GM12878 (cell line): Measurements from ENCODE around the gene SOX5. TPM values are rescaled to one million over a fixed set of nuclear protein-coding genes. Genes with fewer than 3 reads are reported as not detected.

Experiments
- ATAC-seq: fragments of 200-7000 bp; cut with Tn5 transposase; 3 replicates; pipeline ENCODE4 v1.9.1; 2020; ENCODE audit warnings: mild to moderate bottlenecking, moderate library complexity
- BruUV-seq: library from RNA; stranded (reverse); fragments of 400-500 nt; replicated peaks from 2 replicates; lab custom pipeline; 2021; lab: Mats Ljungman, UMichigan
- CTCF ChIA-PET: fragments of 300-600 bp; sonication (Branson Sonifier 250); formaldehyde crosslinking; extraction: SDS; loops from one replicate; lab custom pipeline; 2021; ENCODE audit warnings: inconsistent platforms; lab: Yijun Ruan, JAX
- POLR2A ChIA-PET: fragments of 350-600 bp; formaldehyde crosslinking; extraction: SDS; loops from one replicate; lab custom pipeline; 2021; ENCODE audit warnings: inconsistent platforms; lab: Charles Lee
- RAD21 ChIA-PET: fragments of 300-600 bp; sonication (Branson Sonifier 250); formaldehyde crosslinking; loops from one replicate; lab custom pipeline; 2023; ENCODE audit warnings: antibody characterized with exemption; ENCODE audit not compliant: unreplicated experiment; lab: Charles Lee
- SMC1A ChIA-PET: fragments of 300-600 bp; sonication (Branson Sonifier 250); formaldehyde crosslinking; loops from one replicate; lab custom pipeline; 2023; ENCODE audit not compliant: unreplicated experiment, uncharacterized antibody; lab: Charles Lee
- DNase-seq: peaks from one replicate; pipeline ENCODE4 v3.0.0-alpha.2; 2011; ENCODE audit warnings: low read depth, low spot score
- FAIRE-seq: peaks from 3 replicates; lab custom pipeline; 2011; peaks lifted over from hg19 to GRCh38; lab: Jason Lieb, UNC
- H2AFZ ChIP-seq: 2 replicates; pipeline ENCODE4 v1.6.0; 2011; ENCODE audit warnings: low read depth, low read length, control low read depth; ENCODE audit not compliant: control insufficient read depth
- H3K27ac ChIP-seq: 2 replicates; pipeline ENCODE4 v1.5.1; 2011; ENCODE audit warnings: control low read depth; ENCODE audit not compliant: control insufficient read depth, insufficient read depth
- H3K27me3 ChIP-seq, 2 experiments: replicated peaks in 1 of 2; 2 replicates each; pipeline versions ENCODE4 v1.6.0 to v1.6.1; 2011; ENCODE audit warnings: low read length in 1 of 2; ENCODE audit not compliant: control insufficient read depth in 2 of 2, insufficient read depth in 2 of 2
- H3K36me3 ChIP-seq, 2 experiments: 2 replicates each; pipeline ENCODE4 v1.5.1; 2011; ENCODE audit warnings: low read length in 1 of 2; ENCODE audit not compliant: control insufficient read depth in 2 of 2, insufficient read depth in 2 of 2
- H3K4me1 ChIP-seq: 2 replicates; pipeline ENCODE4 v1.6.1; 2011; ENCODE audit warnings: mild to moderate bottlenecking, low read length, moderate library complexity, mixed read lengths; ENCODE audit not compliant: control insufficient read depth, insufficient read depth
- H3K4me2 ChIP-seq: 2 replicates; pipeline ENCODE4 v1.6.0; 2011; ENCODE audit warnings: control low read depth; ENCODE audit not compliant: control insufficient read depth, insufficient read depth
- H3K4me3 ChIP-seq: fragments of 200-600 bp; sonication (generic); 2 replicates; pipeline ENCODE4 v1.5.1; 2016
- H3K79me2 ChIP-seq: 2 replicates; pipeline ENCODE4 v1.6.0; 2011; ENCODE audit warnings: low read length; ENCODE audit not compliant: control insufficient read depth, insufficient read depth
- H3K9ac ChIP-seq: 2 replicates; pipeline ENCODE4 v1.8.0; 2011; ENCODE audit warnings: low read length, control low read depth, mixed read lengths; ENCODE audit not compliant: control insufficient read depth, insufficient read depth
- H3K9me3 ChIP-seq: replicated peaks from 3 replicates; pipeline ENCODE4 v1.5.1; 2011; ENCODE audit warnings: mild to moderate bottlenecking, low read length; ENCODE audit not compliant: control insufficient read depth, insufficient read depth
- H4K20me1 ChIP-seq: 2 replicates; pipeline ENCODE4 v1.6.0; 2011; ENCODE audit not compliant: control insufficient read depth, insufficient read depth
- BACH1 ChIP-seq: fragments of 450-650 bp; IDR thresholded peaks from 2 replicates; pipeline ENCODE4 v1.6.1; 2017; ENCODE audit warnings: mild to moderate bottlenecking, borderline replicate concordance
- BHLHE40 ChIP-seq, 2 experiments: fragments of 450-650 bp in 1 of 2; IDR thresholded peaks; 2 replicates each; pipeline ENCODE4 v1.6.1; 2011 to 2017; ENCODE audit warnings: low read depth in 2 of 2, borderline replicate concordance in 1 of 2, improper control_type of control experiment in 1 of 2, low read length in 1 of 2, mild to moderate bottlenecking in 1 of 2
- CBX3 ChIP-seq: fragments of 200-600 bp; sonication (generic); IDR thresholded peaks from 2 replicates; pipeline ENCODE4 v1.6.1; 2016; ENCODE audit warnings: low read depth, borderline replicate concordance
- CEBPB ChIP-seq, 2 experiments: fragments of 150-350 bp in 1 of 2; IDR thresholded peaks; 2 replicates each; pipeline ENCODE4 v1.6.1; 2012 to 2014; ENCODE audit warnings: low read depth in 2 of 2, low read length in 2 of 2, borderline replicate concordance in 1 of 2, inconsistent platforms in 1 of 2
- FOXK2 ChIP-seq: fragments of 450-650 bp; IDR thresholded peaks from 2 replicates; pipeline ENCODE4 v1.6.1; 2017; ENCODE audit warnings: mild to moderate bottlenecking, moderate library complexity
- JUND ChIP-seq: IDR thresholded peaks from 2 replicates; pipeline ENCODE4 v1.6.1; 2012; ENCODE audit warnings: low read depth, mild to moderate bottlenecking, low read length, improper control_type of control experiment, moderate library complexity
- MTA3 ChIP-seq: IDR thresholded peaks from 2 replicates; pipeline ENCODE4 v1.6.1; 2012; ENCODE audit warnings: low read length, inconsistent platforms, borderline replicate concordance
- NR2F1 ChIP-seq: fragments of 450-650 bp; conservative IDR thresholded peaks from 2 replicates; pipeline ENCODE4 v1.6.1; 2017; ENCODE audit warnings: mild to moderate bottlenecking
- RUNX3 ChIP-seq: IDR thresholded peaks from 2 replicates; pipeline ENCODE4 v1.6.1; 2012; ENCODE audit warnings: low read length, inconsistent platforms
- SMARCA5 ChIP-seq: fragments of 450-650 bp; IDR thresholded peaks from 2 replicates; pipeline ENCODE4 v1.6.1; 2017; ENCODE audit warnings: mild to moderate bottlenecking
- STAT3 ChIP-seq: IDR thresholded peaks from 2 replicates; pipeline ENCODE4 v1.6.1; 2011; ENCODE audit warnings: low read depth, low read length, improper control_type of control experiment
- ZNF622 ChIP-seq: fragments of 450-650 bp; IDR thresholded peaks from 2 replicates; pipeline ENCODE4 v1.6.1; 2017; ENCODE audit warnings: mild to moderate bottlenecking, inconsistent platforms
- ZZZ3 ChIP-seq: IDR thresholded peaks from 2 replicates; pipeline ENCODE4 v1.6.1; 2011; ENCODE audit warnings: low read depth; ENCODE audit not compliant: control insufficient read depth, insufficient read length
- WGBS: methylation state at CpG from one replicate; pipeline ENCODE4 v1.1.6; 2016; ENCODE audit warnings: low lambda C conversion rate; ENCODE audit not compliant: insufficient replicate concordance, insufficient coverage; ENCODE audit errors: missing lambda C conversion rate; 5-methylcytosine and 5-hydroxymethylcytosine counted together
- in situ Hi-C: fragments of 300-500 bp; cut with MboI; formaldehyde crosslinking; loops from 9 replicates; pipeline ENCODE4 v1.14.3; 2018; ENCODE audit warnings: mixed read lengths
- intact Hi-C: fragments of 100-400 bp; cut with micrococcal nuclease; formaldehyde crosslinking; loops from one replicate; pipeline ENCODE4 v1.14.2; 2022; ENCODE audit not compliant: unreplicated experiment
- polyA plus RNA-seq, 11 experiments: library from polyadenylated mRNA; depleted of rRNA in 4 of 11; unstranded in 6 of 11; stranded (reverse) in 5 of 11; fragments of >200 nt; fragmentation: Nextera tagmentation in 4 of 11; fragmentation: Illumina TruSeq in 1 of 11; extraction: Ambion mirVana in 4 of 11; extraction: Trizol in 1 of 11; gene quantifications; 1 replicate in 1 of 11; 2 replicates in 10 of 11; pipeline versions ENCODE4 v1.2.1 to v1.2.3, GENCODE V29; 2011 to 2016; ENCODE audit warnings: inconsistent platforms in 2 of 11, missing spikeins in 2 of 11, low read depth in 1 of 11
- total RNA-seq, 4 experiments: library from RNA; depleted of rRNA in 3 of 4; stranded (reverse); fragments of >200 nt in 3 of 4; fragmentation: Illumina TruSeq in 1 of 4; extraction: Trizol in 1 of 4; gene quantifications; 2 replicates each; pipeline versions ENCODE4 v1.2.1 to v1.2.3, GENCODE V29; 2013 to 2021
- TF ChIP-seq, protein P1 (sequence below): IDR thresholded peaks from 2 replicates; pipeline ENCODE4 v1.6.1; 2012; ENCODE audit warnings: low read depth, low read length, improper control_type of control experiment
- TF ChIP-seq, protein P2 (sequence below): fragments of 450-650 bp; IDR thresholded peaks from 2 replicates; pipeline ENCODE4 v1.6.1; 2017; ENCODE audit warnings: low read depth, mild to moderate bottlenecking, moderate library complexity
- TF ChIP-seq, protein P3 (sequence below): IDR thresholded peaks from 2 replicates; pipeline ENCODE4 v1.6.1; 2012; ENCODE audit warnings: low read length, inconsistent platforms
- TF ChIP-seq, protein P4 (sequence below): IDR thresholded peaks from 2 replicates; pipeline ENCODE4 v1.6.1; 2011; ENCODE audit warnings: mild to moderate bottlenecking, low read depth, low read length, moderate library complexity; ENCODE audit not compliant: insufficient replicate concordance

Gene SOX5
- total and polyA plus RNA-seq, 10 of the 15 experiments (the other 5 are each of a cell fraction or from before 2014, with no cell fraction given): 0.08 to 1.0 (median 0.24) TPM

DNA sequence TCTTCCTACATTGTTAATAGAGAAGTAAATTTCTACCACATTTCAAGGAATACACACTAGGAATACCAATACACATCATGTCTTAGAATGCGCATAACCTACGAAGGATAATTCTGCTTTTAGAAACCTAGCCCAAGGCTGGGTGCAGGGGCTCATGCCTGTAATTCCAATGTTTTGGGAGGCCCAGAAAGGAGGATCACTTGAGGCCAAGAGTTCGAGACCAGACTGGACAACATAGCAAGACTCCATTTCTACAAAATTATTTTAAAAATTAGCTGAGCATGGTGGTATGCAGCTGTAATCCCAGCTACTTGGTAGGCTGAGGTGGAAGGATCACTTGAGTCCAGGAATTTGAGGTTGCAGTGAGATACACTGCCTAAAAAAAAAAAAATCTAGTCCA lies 206.9 kb downstream of the SOX5 start (continued):
- TF ChIP-seq, protein P1, sequence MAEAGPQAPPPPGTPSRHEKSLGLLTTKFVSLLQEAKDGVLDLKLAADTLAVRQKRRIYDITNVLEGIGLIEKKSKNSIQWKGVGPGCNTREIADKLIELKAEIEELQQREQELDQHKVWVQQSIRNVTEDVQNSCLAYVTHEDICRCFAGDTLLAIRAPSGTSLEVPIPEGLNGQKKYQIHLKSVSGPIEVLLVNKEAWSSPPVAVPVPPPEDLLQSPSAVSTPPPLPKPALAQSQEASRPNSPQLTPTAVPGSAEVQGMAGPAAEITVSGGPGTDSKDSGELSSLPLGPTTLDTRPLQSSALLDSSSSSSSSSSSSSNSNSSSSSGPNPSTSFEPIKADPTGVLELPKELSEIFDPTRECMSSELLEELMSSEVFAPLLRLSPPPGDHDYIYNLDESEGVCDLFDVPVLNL: no peak
- TF ChIP-seq, protein P2, sequence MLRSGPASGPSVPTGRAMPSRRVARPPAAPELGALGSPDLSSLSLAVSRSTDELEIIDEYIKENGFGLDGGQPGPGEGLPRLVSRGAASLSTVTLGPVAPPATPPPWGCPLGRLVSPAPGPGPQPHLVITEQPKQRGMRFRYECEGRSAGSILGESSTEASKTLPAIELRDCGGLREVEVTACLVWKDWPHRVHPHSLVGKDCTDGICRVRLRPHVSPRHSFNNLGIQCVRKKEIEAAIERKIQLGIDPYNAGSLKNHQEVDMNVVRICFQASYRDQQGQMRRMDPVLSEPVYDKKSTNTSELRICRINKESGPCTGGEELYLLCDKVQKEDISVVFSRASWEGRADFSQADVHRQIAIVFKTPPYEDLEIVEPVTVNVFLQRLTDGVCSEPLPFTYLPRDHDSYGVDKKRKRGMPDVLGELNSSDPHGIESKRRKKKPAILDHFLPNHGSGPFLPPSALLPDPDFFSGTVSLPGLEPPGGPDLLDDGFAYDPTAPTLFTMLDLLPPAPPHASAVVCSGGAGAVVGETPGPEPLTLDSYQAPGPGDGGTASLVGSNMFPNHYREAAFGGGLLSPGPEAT: no peak
- no peak for TF ChIP-seq NR2F1
- no peak for TF ChIP-seq FOXK2
- TF ChIP-seq CEBPB (IDR thresholded peaks at IDR 0.05; ENCODE audit: borderline replicate concordance in 1 of 2, low read depth in 2 of 2, low read length in 2 of 2): no peak
- TF ChIP-seq SMARCA5: no peak
- no peak for TF ChIP-seq STAT3

DNA sequence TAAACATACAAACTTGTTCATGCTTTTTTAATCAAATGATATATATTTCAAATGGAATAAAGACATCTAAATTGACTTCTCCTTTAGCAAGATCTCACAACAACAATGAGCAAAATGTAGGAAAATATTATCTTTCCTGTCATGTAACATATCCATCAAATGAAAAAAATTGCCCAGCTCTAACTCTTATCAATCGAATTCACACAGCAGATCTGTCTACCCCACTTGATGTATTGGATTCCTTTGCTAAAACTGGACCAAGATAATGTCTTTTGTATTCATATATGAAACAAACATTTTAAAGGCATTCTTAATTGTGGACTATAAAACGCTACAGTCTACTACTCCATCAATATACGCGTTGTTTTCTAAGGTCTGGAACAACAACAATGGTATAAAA lies 218.0 kb downstream of the SOX5 start:
- ChIA-PET CTCF (no interaction called here), SMC1A (no interaction called here), POLR2A (no interaction called here), RAD21 (no interaction called here)
- no peak overlapping the region for H2AFZ ChIP-seq
- intact Hi-C loops: no loop called here
- H3K9ac ChIP-seq: no peak overlapping the region
- no peaks in the 10 kb centered on the region for H3K9me3 ChIP-seq
- H3K79me2 ChIP-seq: no peaks in the 10 kb centered on the region
- DNase-seq (no peak), FAIRE-seq (no peak), ATAC-seq (no peak)
- H3K4me2 ChIP-seq: no peak overlapping the region
- no peak overlapping the region for H3K4me3 ChIP-seq
- no peaks in the 10 kb centered on the region for H3K4me1 ChIP-seq
- H3K27me3 ChIP-seq: no peaks in the 10 kb centered on the region
- H3K36me3 ChIP-seq: no peaks in the 10 kb centered on the region
- H4K20me1 ChIP-seq: no peaks in the 10 kb centered on the region
- 50% methylated on average over 4 of the region's 4 CpGs for WGBS
- no peak overlapping the region for H3K27ac ChIP-seq
- no TSS peak for BruUV-seq
- in situ Hi-C loops: no loop called here
- TF ChIP-seq BHLHE40 (IDR thresholded peaks at IDR 0.05; ENCODE audit: borderline replicate concordance in 1 of 2, low read depth in 2 of 2, low read length in 1 of 2) (no peak), MTA3 (no peak), JUND (no peak), FOXK2 (no peak), CBX3 (no peak), STAT3 (no peak), RUNX3 (no peak), ZZZ3 (no peak), BACH1 (no peak), ZNF622 (no peak)
- TF ChIP-seq, protein P3, sequence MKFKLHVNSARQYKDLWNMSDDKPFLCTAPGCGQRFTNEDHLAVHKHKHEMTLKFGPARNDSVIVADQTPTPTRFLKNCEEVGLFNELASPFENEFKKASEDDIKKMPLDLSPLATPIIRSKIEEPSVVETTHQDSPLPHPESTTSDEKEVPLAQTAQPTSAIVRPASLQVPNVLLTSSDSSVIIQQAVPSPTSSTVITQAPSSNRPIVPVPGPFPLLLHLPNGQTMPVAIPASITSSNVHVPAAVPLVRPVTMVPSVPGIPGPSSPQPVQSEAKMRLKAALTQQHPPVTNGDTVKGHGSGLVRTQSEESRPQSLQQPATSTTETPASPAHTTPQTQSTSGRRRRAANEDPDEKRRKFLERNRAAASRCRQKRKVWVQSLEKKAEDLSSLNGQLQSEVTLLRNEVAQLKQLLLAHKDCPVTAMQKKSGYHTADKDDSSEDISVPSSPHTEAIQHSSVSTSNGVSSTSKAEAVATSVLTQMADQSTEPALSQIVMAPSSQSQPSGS: no peak
- TF ChIP-seq, protein P4, sequence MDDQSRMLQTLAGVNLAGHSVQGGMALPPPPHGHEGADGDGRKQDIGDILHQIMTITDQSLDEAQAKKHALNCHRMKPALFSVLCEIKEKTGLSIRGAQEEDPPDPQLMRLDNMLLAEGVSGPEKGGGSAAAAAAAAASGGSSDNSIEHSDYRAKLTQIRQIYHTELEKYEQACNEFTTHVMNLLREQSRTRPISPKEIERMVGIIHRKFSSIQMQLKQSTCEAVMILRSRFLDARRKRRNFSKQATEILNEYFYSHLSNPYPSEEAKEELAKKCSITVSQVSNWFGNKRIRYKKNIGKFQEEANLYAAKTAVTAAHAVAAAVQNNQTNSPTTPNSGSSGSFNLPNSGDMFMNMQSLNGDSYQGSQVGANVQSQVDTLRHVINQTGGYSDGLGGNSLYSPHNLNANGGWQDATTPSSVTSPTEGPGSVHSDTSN: no peak
